ENCODE measurements around the gene SPSB1.
"Not testable (repeated sequence)": the region's sequence is repeated elsewhere in the genome, so short reads cannot be mapped to it uniquely, and the experiment has no call there.

SPSB1 gene

DNA sequence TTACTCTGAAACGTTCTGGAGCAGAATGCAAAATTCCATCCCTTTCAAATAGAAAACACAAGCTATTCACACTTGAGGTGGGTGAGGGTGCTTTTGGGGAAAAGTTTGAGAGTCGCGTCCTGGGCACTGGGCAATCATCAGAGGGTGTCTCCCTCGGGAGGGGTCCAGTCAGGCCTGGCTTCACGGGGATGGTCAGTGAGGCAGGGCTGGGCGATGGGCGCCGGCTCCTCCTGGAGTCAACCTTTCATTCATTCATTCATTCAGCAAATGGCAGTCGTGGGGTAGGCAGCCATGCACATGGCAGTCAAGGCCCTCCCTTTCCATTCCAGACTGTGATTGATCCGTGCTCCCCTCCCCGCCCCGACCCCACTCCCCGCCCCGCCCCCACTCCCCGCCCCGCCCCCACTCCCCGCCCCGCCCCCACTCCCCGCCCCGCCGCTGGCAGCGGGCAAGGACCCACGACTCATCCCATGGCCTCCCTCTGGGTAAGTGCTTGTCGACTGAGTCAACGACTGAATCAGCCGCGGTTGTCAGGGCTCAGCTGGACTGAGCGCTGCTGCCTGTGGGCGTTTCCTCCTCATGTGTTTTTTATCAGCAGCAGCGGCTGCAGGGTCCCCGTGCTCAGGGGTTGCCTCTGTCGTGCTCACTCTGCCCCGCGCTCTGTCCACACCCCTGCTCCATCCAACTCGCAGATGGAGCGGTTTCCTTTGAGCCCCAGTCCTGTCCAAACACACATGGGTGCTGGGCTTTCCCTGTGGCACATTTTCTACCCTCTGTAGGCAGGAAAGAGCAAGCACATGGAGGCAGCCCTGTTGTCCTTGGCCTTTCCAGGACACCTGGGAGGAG is 12.5 kb upstream of the SPSB1 start:
- DNase-seq = no peak

- DNase-seq = no peak
Measured at GRCh38 chr1:9281071-9281827, 11.4 kb upstream of the SPSB1 start.

DNA sequence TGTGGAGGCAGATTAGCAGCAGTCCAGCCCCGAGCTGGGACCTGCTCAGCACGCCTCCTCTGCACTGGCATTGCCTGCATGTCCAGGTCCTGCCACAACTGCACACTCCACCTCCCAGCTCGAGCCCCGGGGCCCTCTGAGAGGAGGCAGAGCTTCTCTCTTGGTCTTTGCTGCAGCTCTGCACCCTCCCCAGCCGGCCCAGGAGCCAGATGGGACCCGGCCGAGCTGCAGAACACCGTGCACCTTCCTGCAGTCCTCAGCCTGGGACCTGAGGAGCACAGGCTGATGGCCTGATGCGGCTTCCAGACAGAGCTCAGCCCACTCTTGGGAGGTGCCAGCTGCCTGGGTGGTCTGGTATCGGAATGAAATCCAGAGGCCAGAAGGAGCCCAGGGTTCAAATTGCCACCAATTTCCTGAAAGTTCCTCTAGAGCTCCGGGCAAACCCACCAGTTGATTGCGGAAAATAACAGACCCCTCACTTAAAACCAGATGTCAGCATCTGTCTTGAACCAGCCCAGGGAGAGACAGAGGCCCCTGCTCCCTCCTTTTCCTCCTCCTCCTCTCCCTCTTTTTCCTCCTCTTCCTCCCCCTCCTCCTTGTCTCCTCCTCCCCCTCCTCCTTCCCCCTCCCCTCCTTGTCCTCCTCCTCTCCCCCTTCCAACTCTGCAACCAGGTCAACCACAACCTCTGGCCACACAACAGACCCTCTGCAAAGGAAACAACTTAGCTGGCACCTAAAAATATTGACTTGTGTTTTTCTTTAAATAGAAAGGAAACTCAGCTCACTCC is 10.6 kb upstream of the SPSB1 start:
- no peak for DNase-seq

DNA sequence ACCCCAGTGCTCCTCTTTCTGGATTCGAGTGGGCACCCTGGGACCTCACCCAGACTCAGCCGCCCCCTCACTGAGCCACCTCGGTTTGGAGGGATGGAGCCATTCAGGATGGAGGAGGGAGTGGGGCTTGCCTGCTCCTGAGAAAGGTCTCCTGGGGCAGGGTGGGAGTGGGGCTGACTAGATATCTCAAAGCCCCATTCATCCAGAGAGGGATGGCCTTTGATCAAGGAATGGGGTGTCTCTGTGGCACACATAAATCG is 10.1 kb upstream of the SPSB1 start:
- no peak for DNase-seq

GRCh38 chr1:9284061-9284460 is 8.6 kb upstream of the SPSB1 start:
- no peak for DNase-seq

- no peak for DNase-seq
Measured at GRCh38 chr1:9286556-9286955, 6.1 kb upstream of the SPSB1 start.

- peak; percentile 86 for DNase-seq
Measured at GRCh38 chr1:9289090-9289534, 3.6 kb upstream of the SPSB1 start.

DNA sequence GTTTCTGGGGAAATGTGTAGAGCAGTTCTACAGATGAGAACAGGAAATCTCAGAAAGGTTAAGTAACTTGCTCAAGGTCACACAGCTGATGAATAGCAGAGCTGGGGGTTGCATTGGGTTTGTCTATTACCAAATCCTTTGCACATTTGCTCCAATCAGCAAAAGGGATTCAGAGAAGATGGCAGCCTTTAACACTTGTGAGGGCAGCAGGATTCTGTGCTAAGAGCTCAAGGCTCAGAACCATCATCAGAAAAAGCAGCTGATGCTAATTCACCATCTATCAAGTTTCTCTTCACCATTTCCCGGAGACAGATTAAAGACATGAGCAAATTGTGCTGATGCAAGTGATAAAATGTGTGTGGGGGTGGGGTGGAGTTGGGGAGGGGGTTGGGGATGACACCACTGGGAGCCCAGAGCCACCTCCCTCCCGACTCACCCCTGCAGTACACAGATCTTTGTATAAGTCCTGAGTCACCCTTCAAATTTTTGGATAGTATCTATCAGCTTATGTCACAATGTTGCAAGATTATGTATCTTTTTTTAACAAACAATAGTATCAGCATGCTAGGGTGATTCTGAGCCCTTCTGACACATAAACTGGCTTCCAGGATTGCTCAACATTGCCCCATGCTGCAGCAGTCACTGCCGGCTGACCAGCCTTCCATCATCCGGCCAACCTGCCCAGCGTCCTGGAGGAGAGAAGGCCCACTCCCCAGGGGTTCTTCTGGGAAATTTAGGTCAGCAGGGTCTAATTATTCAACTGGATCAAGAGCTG is 2.8 kb upstream of the SPSB1 start:
- DNase-seq = no peak

GRCh38 chr1:9291914-9292360 is 757 bp upstream of the SPSB1 start:
- no peak for DNase-seq

DNA sequence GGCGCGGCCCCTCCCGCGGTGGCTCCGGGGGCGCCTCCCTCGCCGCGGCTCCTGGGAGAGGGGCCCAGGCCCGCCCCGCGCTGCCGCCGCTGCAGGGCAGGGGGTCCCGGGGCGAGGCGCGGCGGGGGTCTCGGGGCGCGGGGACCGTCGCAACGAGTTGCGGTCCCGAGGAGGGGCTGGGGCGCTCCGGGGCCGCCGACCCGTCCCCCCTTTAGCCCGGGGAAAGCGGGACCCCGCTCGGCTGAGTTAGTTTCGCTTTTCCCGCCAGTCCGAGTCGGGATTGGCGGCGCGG is 493 bp downstream of the SPSB1 start:
- DNase-seq = no peak

DNA sequence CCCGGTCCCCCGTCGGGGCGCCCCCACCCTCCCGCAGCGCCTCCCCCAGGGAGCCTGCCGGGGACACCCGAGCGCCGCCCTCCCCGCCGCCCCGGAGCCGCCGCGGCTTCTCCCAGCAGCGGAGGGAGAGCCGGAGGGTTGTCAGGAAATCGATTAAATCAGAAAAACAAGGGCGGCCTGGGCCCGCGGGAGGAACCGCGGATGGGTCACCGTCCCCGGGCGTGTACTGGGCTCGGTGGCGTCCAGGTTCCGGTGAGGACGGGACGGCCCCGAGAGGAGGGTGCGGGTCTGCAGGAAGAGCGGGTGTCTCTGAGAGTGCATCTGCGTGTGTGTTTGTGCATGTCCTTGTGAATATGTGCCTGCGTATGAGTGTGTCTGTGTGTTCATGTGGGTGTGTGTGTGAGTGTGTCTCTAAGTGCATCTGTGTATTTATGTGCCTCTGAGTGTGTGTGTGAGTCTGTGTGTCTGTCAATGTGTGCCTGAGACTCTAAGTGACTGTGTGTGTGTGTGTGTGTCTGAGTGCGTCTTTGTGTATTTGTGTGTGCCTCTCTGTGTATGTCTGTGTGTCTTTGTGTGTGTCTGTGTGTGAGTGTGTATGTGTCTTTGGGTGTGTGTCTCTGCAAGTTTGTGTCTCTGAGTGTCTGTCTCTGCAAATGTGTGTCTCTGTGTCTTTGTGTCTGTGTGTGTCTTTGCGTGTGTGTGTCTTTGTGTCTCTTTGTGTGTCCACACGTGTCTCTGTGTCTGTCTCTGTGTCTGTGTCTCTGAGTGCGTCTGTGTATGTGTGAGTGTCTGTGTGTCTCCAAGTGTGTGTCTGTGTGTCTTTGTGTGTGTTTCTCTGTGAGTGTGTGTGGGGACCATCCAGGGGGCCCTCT is 1.1 kb downstream of the SPSB1 start:
- peak; percentile 59 for DNase-seq

DNA sequence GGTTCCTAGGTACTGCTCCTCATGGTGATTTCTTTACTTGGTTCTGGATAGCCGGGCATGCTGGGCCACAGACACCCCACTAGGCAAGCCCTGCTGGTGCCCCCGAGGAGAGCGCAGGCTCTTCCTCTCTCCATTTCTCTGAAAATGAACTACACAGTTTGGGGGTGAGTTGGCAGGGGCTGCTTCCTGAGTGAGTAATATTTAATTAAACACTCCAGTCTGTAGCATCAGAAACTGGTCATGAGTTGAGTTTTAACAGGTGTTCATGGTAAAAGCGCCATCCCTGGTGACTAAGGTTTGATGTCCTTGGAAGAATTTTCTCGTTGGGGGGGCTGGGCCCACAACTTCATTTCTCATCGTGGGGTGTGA is 1.7 kb downstream of the SPSB1 start:
- no peak for DNase-seq

DNA sequence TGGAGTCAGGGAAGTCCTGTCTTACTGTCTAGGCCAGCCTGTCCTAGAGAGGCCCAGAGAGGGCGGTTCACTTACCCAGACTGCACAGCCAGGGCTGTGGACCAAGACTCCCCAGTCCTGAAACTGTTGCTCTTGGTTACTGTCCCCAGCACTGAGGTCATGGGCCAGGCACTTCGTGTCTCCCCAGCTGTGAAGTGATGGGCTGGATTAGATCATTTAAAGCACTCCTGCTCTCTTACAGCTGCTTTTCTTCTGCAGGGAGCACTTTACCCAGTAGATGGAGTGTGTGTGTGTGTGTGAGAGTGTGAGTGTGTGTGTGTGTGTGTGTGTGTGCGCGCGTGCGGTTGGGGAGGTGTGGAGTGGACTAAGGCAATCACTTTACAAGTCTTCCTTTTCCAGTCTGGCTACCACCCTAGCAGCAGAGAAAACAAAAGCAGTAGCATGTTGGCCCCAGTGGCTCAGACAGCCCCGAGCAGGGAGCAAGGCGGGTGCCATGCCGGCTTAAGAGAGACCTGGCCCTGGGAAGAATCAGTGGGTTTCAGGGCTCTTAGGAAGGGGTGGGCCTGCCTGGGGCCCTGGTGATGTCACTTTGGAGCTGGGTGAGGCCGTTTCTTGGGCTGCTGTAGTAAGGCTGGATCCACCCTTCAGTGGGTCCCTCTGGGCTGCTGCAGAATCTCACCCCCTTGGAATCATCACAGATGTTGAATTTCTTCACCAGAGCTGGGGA is 2.4 kb downstream of the SPSB1 start:
- no peak for DNase-seq

GRCh38 chr1:9295884-9296283 is 3.2 kb downstream of the SPSB1 start:
- DNase-seq = no peak

GRCh38 chr1:9296850-9297249 is 4.2 kb downstream of the SPSB1 start:
- no peak for DNase-seq

DNA sequence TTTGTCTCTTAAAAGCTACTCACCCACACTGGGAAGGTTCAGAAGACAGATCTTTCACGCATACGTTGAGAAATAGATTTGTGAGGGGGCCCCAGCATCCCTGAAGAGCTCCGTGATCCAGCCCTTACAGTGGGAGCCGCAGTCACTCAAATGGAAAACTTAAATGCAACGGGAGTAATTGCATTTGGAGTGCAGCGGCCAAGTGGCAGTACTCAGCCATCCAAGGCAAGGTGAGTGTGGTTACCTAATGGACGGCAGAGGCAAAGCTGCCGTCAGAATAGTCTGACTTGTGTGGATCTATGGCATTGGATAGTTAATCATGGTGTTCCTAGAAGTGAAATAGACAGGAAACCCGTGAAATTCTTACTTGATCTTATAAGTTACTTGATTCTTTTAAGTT is 5.1 kb downstream of the SPSB1 start:
- no peak for DNase-seq

DNA sequence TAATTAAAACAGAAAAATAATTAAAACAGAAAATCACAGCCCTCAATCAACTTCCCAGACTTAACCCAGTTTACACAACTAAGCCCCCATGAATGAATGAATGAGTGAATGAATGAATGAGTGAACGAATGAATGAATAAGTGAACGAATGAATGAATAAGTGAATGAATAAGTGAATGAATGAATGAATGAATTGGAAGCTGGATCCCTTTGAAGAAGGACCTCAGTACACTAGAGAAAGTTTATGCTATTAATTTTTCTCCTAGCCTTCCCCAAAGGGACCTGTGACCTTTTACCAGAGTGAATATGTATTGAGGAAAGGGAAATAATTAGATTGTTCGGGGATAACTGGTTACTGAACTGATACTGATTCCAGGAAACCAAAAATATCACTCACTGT is 5.6 kb downstream of the SPSB1 start:
- no peak for DNase-seq

GRCh38 chr1:9299571-9300541 is 7.2 kb downstream of the SPSB1 start:
- DNase-seq = not testable (repeated sequence)

DNA sequence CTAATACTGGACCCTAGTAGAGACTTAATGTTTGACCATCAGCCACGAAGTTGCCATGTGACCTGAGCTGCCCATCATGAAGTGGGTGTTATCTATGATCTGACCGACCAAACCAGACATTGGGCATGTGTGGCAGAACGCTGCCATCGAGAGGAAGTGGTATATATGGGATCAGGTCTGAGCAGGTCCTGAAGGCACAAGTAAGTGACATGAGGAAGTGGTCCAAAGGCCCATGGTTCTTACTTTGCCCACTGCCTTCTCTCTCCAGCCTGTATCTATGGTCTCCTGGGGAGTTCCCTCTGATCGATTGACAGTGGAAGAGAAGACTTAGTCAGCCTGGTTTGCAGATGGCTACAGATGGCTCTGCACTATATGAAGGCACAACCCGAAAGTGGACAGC is 7.9 kb downstream of the SPSB1 start:
- no peak for DNase-seq

Measured in activated T-cell treated with anti-CD3 and anti-CD28 coated beads, Interleukin-2, amount 50 U/mL, for 1 hour (primary cell).